Type B pancreatic cell (in vitro differentiated cells): Measurements from ENCODE around the gene MCTP1. TPM values are rescaled to one million over a fixed set of nuclear protein-coding genes. Genes with fewer than 3 reads are reported as not detected.

Experiments
- DNase-seq: peaks from one replicate; pipeline ENCODE4 v3.0.0; 2021; ENCODE audit warnings: mixed read lengths; ENCODE audit not compliant: unreplicated experiment; ENCODE audit errors: extremely low spot score
- H3K27ac Mint-ChIP-seq: 2 replicates; pipeline ENCODE4 v1.8.0; 2021; ENCODE audit warnings: mild to moderate bottlenecking, mixed read lengths
- H3K27me3 Mint-ChIP-seq: 2 replicates; pipeline ENCODE4 v1.8.0; 2021; ENCODE audit warnings: mixed read lengths
- H3K36me3 Mint-ChIP-seq: 2 replicates; pipeline ENCODE4 v1.8.0; 2021; ENCODE audit warnings: mixed read lengths
- H3K4me1 Mint-ChIP-seq: one replicate; pipeline ENCODE4 v1.8.0; 2021; ENCODE audit warnings: mixed read lengths; ENCODE audit not compliant: unreplicated experiment
- H3K4me3 Mint-ChIP-seq: 2 replicates; pipeline ENCODE4 v1.8.0; 2021; ENCODE audit warnings: mild to moderate bottlenecking, mixed read lengths
- H3K9me3 Mint-ChIP-seq: 2 replicates; pipeline ENCODE4 v1.8.0; 2021; ENCODE audit warnings: mixed read lengths
- total RNA-seq: library from RNA; stranded (reverse); gene quantifications from 2 replicates; pipeline ENCODE4 v1.2.1, GENCODE V29; 2021; ENCODE audit warnings: low replicate concordance
- TF ChIP-seq, protein P1 (sequence below): fragments of 200-600 bp; sonication (generic); conservative IDR thresholded peaks from 2 replicates; pipeline ENCODE4 v1.5.0; 2021; ENCODE audit warnings: antibody characterized with exemption, mild to moderate bottlenecking

The MCTP1 gene
- total RNA-seq, 1 donor from 2014 or later, result 4.6 TPM

DNA sequence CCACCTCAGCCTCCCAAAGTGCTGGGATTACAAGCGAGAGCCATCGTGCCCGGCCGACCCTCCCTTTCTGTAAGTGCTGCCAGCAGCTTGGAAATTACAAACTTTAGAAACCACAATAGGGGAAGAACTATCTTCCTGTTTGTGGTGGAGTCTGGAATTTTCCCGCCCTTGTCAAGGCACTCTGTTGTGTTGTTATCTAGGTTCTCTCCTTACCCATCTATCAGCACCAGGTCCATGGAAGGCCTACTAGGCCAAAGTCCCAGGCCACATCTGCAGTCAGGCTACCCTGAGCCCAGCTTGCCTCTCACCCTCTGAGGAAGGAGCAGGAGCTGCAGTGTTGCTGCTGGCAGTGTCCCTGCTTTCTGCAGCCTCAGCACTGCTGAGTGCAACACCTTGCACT lies 214.9 kb downstream of the MCTP1 start:
- TF ChIP-seq, protein P1, sequence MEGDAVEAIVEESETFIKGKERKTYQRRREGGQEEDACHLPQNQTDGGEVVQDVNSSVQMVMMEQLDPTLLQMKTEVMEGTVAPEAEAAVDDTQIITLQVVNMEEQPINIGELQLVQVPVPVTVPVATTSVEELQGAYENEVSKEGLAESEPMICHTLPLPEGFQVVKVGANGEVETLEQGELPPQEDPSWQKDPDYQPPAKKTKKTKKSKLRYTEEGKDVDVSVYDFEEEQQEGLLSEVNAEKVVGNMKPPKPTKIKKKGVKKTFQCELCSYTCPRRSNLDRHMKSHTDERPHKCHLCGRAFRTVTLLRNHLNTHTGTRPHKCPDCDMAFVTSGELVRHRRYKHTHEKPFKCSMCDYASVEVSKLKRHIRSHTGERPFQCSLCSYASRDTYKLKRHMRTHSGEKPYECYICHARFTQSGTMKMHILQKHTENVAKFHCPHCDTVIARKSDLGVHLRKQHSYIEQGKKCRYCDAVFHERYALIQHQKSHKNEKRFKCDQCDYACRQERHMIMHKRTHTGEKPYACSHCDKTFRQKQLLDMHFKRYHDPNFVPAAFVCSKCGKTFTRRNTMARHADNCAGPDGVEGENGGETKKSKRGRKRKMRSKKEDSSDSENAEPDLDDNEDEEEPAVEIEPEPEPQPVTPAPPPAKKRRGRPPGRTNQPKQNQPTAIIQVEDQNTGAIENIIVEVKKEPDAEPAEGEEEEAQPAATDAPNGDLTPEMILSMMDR, result no peak
- H3K36me3 Mint-ChIP-seq, result no peaks in the 10 kb centered on the region
- H3K27me3 Mint-ChIP-seq, result no peaks in the 10 kb centered on the region
- H3K27ac Mint-ChIP-seq, result no peak overlapping the region
- H3K4me1 Mint-ChIP-seq, result no peaks in the 10 kb centered on the region
- no peaks in the 10 kb centered on the region for H3K9me3 Mint-ChIP-seq
- DNase-seq, result no peak
- no peak overlapping the region for H3K4me3 Mint-ChIP-seq

DNA sequence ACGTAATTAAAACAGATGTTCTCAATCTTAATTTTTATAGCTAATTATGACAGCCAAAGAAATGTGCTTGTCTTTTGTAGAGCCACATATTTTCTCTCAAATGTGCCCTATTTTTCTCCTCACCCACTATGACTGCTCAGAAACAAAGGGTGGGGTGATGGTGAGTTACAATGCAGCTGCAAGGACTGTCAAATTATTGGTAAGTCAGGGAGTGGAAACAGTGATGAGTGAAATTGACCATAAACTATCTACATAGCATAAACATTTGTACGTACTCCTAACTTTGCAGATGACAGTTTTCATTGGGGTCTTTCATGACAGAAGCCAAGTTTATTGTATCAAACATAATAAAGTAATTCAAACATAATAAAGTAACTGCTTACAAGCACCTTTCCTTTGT lies 215.9 kb downstream of the MCTP1 start:
- H3K36me3 Mint-ChIP-seq, result no peaks in the 10 kb centered on the region
- no peak for DNase-seq
- no peaks in the 10 kb centered on the region for H3K4me1 Mint-ChIP-seq
- TF ChIP-seq, protein P1, result no peak
- H3K27me3 Mint-ChIP-seq, result no peaks in the 10 kb centered on the region
- H3K9me3 Mint-ChIP-seq, result no peaks in the 10 kb centered on the region
- H3K27ac Mint-ChIP-seq, result no peak overlapping the region
- H3K4me3 Mint-ChIP-seq, result no peak overlapping the region

DNA sequence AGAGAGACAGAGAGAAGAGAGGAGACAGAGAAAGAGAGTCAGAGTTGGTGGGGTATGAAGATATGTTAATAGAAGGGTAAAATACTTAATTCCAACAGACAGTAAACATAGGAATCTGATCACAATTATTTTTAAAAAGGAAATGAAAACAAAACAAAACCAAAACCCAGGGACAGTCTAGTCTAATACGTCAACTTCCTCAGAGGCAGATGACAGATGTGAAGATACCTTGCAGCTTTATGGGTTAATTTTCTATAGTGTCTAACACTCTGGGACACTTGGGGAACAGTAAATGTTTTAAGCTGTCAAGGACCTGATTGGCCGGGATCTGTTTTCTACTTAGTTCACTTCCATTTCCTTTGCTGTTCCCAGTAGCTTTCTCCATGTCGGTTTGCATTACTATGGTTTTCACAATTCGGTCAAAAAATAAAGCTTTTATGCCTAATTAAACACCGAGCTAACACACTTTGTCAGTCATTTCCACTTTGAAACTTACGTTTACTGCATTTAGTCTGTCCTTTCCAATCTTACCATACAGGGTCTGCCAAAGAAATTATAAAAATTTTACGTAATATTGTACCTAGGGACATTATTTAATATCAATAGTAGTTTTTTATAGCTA lies 216.5 kb downstream of the MCTP1 start:
- Mint-ChIP-seq H3K27ac (no peak overlapping the region), H3K27me3 (no peaks in the 10 kb centered on the region), H3K36me3 (no peaks in the 10 kb centered on the region), H3K4me1 (no peaks in the 10 kb centered on the region), H3K9me3 (no peaks in the 10 kb centered on the region), H3K4me3 (no peak overlapping the region)
- TF ChIP-seq, protein P1, result no peak
- DNase-seq, result no peak

DNA sequence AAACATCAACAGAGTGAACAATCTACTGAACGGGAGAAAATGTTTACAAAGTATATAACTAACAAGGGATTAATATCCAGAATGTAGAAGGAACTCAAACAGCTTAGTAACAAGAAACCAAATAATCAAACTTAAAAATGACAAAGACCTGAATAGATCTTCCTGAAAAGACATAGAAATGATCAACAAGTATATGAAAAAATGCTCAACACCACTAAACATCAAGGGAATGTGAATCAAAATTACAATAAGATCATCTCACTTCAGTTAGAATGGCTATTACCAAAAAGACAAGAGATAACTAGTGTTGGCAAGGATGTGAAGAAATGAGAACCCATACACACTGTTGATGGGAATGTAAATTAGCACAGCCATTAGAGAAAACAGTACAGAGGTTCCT lies 218.8 kb downstream of the MCTP1 start:
- DNase-seq, result no peak
- Mint-ChIP-seq H3K27ac (no peak overlapping the region), H3K4me1 (no peaks in the 10 kb centered on the region), H3K36me3 (no peaks in the 10 kb centered on the region), H3K27me3 (no peaks in the 10 kb centered on the region), H3K9me3 (no peaks in the 10 kb centered on the region), H3K4me3 (no peak overlapping the region)
- TF ChIP-seq, protein P1, result no peak

DNA sequence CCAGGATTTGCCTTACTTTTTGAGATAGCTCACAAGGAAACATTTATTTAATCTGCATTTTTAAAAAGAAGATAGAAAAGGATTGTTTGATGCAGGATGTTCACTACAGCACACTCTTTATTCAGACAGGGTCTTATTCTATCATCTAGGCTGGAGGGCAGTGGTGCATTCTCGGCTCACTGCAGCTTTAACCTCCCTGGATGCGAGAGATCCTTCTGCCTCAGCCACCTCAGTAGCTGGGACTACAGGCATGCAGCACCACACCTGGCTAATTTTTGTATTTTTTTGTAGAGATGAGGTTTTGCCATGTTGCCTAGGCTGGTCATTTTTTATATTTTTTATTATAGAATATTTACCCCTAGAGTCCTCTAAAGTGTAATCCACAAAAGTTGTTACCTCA lies 221.4 kb downstream of the MCTP1 start:
- TF ChIP-seq, protein P1, result no peak
- Mint-ChIP-seq H3K4me3 (no peak overlapping the region), H3K4me1 (no peaks in the 10 kb centered on the region), H3K36me3 (no peaks in the 10 kb centered on the region), H3K9me3 (no peaks in the 10 kb centered on the region), H3K27me3 (no peaks in the 10 kb centered on the region), H3K27ac (no peak overlapping the region)
- DNase-seq, result no peak

DNA sequence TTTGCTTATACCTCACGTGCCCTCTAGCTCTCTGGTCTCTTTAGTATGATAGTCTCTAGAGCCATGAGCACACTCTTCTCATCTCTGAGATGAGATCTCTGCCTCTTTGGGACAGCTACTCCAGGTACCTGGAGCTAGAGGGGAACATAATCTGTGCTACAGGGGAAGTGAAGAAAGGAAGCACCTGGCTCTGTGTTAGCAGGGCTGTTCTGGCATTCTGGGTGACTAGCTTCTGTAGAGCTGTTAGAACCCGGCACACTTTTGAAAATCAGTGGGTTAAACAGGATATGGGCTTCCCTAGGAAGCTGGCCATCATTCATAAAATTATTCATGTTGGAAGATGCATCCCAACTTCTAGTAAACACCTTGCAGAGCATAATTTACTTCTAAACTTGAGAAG lies 224.8 kb downstream of the MCTP1 start:
- no peak for DNase-seq
- Mint-ChIP-seq H3K27ac (no peak overlapping the region), H3K4me3 (no peak overlapping the region), H3K4me1 (no peaks in the 10 kb centered on the region), H3K27me3 (no peaks in the 10 kb centered on the region), H3K9me3 (no peaks in the 10 kb centered on the region), H3K36me3 (no peaks in the 10 kb centered on the region)
- TF ChIP-seq, protein P1, result no peak
